Gastroesophageal sphincter (tissue), 3 donors: ENCODE measurements around the gene RAB3D.

Experiments used
- EP300 ChIP-seq: sonication (generic); formaldehyde crosslinking; IDR thresholded peaks from one replicate; pipeline ENCODE4 v1.6.1; 2017; ENCODE audit warnings: antibody characterized with exemption, mild to moderate bottlenecking
- POLR2A ChIP-seq, 2 donors: fragments of 450-650 bp; IDR thresholded peaks; one replicate each; pipeline ENCODE4 v1.6.1; 2017; ENCODE audit warnings: antibody characterized with exemption in 2 of 2, mild to moderate bottlenecking in 2 of 2, moderate library complexity in 1 of 2
- TF ChIP-seq, protein P1 (sequence below), 4 experiments: fragments of 200-600 bp in 2 of 4; fragments of 450-650 bp in 2 of 4; sonication (generic) in 1 of 4; IDR thresholded peaks; one replicate each; pipeline ENCODE4 v1.5.1; 2017 to 2019; ENCODE audit warnings: antibody characterized with exemption in 4 of 4, mild to moderate bottlenecking in 2 of 4, moderate library complexity in 2 of 4

DNA sequence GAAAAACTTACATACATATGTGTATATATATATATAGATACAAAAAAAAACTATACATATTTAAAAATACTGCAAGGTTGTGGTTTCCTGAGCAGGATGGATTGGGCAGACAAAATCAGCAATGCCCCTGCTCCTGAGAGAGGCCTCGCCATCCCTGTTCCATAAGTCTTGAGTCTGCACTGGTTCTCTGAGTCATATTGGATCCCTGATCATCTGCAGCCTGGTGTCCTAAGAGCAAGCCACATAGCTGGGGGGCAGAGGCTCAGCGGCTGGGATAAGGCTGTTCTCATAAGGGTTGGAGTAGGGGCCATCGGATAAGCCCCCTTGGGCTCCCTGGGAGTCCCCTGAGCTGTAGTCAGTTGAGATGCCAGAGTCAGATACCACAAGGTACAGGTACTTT is 38.3 kb upstream of the RAB3D start:
- TF ChIP-seq EP300 (no peak), POLR2A (IDR thresholded peaks at IDR 0.05) (no peak)
- TF ChIP-seq, protein P1, sequence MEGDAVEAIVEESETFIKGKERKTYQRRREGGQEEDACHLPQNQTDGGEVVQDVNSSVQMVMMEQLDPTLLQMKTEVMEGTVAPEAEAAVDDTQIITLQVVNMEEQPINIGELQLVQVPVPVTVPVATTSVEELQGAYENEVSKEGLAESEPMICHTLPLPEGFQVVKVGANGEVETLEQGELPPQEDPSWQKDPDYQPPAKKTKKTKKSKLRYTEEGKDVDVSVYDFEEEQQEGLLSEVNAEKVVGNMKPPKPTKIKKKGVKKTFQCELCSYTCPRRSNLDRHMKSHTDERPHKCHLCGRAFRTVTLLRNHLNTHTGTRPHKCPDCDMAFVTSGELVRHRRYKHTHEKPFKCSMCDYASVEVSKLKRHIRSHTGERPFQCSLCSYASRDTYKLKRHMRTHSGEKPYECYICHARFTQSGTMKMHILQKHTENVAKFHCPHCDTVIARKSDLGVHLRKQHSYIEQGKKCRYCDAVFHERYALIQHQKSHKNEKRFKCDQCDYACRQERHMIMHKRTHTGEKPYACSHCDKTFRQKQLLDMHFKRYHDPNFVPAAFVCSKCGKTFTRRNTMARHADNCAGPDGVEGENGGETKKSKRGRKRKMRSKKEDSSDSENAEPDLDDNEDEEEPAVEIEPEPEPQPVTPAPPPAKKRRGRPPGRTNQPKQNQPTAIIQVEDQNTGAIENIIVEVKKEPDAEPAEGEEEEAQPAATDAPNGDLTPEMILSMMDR (IDR thresholded peaks at IDR 0.05) = no peak
